ENCODE results near the gene TMEM82.

DNA sequence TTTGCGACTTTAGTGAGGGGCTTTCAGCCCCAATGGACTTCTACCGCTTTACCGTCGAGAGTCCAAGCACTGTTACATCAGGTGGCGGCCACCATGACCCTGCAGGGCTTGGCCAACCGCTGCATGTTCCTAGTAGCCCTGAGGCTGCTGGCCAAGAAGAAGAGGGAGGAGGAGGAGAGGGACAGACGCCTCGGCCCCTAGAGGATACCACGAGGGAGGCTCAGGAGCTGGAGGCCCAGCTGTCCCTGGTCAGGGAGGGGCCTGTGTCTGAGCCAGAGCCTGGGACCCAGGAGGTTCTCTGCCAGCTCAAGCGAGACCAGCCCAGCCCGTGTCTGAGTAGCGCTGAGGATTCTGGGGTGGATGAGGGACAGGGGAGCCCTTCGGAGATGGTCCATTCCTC, 14.9 kb upstream of the TMEM82 start:
- TF ChIP-seq, protein P1, sequence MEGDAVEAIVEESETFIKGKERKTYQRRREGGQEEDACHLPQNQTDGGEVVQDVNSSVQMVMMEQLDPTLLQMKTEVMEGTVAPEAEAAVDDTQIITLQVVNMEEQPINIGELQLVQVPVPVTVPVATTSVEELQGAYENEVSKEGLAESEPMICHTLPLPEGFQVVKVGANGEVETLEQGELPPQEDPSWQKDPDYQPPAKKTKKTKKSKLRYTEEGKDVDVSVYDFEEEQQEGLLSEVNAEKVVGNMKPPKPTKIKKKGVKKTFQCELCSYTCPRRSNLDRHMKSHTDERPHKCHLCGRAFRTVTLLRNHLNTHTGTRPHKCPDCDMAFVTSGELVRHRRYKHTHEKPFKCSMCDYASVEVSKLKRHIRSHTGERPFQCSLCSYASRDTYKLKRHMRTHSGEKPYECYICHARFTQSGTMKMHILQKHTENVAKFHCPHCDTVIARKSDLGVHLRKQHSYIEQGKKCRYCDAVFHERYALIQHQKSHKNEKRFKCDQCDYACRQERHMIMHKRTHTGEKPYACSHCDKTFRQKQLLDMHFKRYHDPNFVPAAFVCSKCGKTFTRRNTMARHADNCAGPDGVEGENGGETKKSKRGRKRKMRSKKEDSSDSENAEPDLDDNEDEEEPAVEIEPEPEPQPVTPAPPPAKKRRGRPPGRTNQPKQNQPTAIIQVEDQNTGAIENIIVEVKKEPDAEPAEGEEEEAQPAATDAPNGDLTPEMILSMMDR (IDR thresholded peaks at IDR 0.05; ENCODE audit: insufficient read depth, low read depth, low read length): no peak
- no peak for TF ChIP-seq EZH2 (IDR thresholded peaks at IDR 0.05; ENCODE audit: insufficient read depth, low read length)

Data from astrocyte (in vitro differentiated cells and primary cell).